HCT116 (cell line): ENCODE measurements around the gene RAB4A. TPM values are rescaled to one million over a fixed set of nuclear protein-coding genes. Genes with fewer than 3 reads are reported as not detected.

ENCODE experiments used
- ATAC-seq: fragments of 200-7000 bp; cut with Tn5 transposase; 2 replicates; pipeline ENCODE4 v1.9.1; 2020; ENCODE audit warnings: mild to moderate bottlenecking, moderate library complexity
- BruUV-seq: library from RNA; stranded (reverse); fragments of 400-500 nt; replicated peaks from 2 replicates; lab custom pipeline; 2021; lab: Mats Ljungman, UMichigan
- CTCF ChIA-PET: fragments of 300-600 bp; sonication (Branson Sonifier 250); formaldehyde crosslinking; loops from one replicate; lab custom pipeline; 2021; ENCODE audit warnings: antibody characterized with exemption; lab: Charles Lee
- POLR2A ChIA-PET: fragments of 300-600, 350-600 bp; sonication (Branson Sonifier 250); formaldehyde crosslinking; loops from one replicate; lab custom pipeline; 2021; ENCODE audit warnings: antibody characterized with exemption; lab: Charles Lee
- RAD21 ChIA-PET, 2 experiments: fragments of 300-600 bp; sonication (Branson Sonifier 250); formaldehyde crosslinking; loops; one replicate each; lab custom pipeline; 2023; ENCODE audit warnings: low total read pairs in 2 of 2; ENCODE audit not compliant: uncharacterized antibody in 2 of 2, unreplicated experiment in 2 of 2, low non-redundant PET in 1 of 2; lab: Charles Lee
- DNase-seq: peaks from one replicate; pipeline ENCODE4 v3.0.0-alpha.2; 2010; ENCODE audit warnings: low read depth, low spot score
- H2AFZ ChIP-seq: fragments of 200-600 bp; shearing (Covaris generic), sonication (generic); 2 replicates; pipeline ENCODE4 v1.6.1; 2017; ENCODE audit warnings: low read depth, mixed run types, mixed read lengths, antibody characterized with exemption, low read length; ENCODE audit not compliant: poor library complexity, severe bottlenecking
- H3K27ac ChIP-seq: 2 replicates; pipeline ENCODE4 v1.5.1; 2012; ENCODE audit warnings: low read depth, low read length
- H3K27me3 ChIP-seq: fragments of 200-600 bp; sonication (generic); 2 replicates; pipeline ENCODE4 v1.6.1; 2016; ENCODE audit warnings: mixed run types, low read length, mixed read lengths; ENCODE audit not compliant: insufficient read depth
- H3K36me3 ChIP-seq, 2 experiments: fragments of 200-500 bp in 1 of 2; fragments of 200-600 bp in 1 of 2; sonication (Bioruptor generic) in 1 of 2; sonication (generic) in 1 of 2; 2 replicates each; pipeline versions ENCODE4 v1.5.1 to v1.6.1; 2014 to 2016; ENCODE audit warnings: low read length in 2 of 2, inconsistent platforms in 1 of 2, mixed read lengths in 1 of 2, mixed run types in 1 of 2; ENCODE audit not compliant: insufficient read depth in 2 of 2, control insufficient read depth in 1 of 2
- H3K4me1 ChIP-seq, 2 experiments: fragments of 200-600 bp in 1 of 2; sonication (generic) in 1 of 2; 2 replicates each; pipeline versions ENCODE4 v1.5.1 to v1.6.1; 2012 to 2017; ENCODE audit warnings: low read length in 2 of 2, inconsistent platforms in 1 of 2, mild to moderate bottlenecking in 1 of 2, mixed read lengths in 1 of 2, mixed run types in 1 of 2, moderate library complexity in 1 of 2; ENCODE audit not compliant: insufficient read depth in 2 of 2, control insufficient read depth in 1 of 2
- H3K4me2 ChIP-seq: fragments of 200-600 bp; sonication (generic); 2 replicates; pipeline ENCODE4 v1.6.1; 2017; ENCODE audit warnings: mixed run types, low read length, mixed read lengths
- H3K4me3 ChIP-seq, 2 experiments: fragments of 200-600 bp in 1 of 2; sonication (generic) in 1 of 2; replicated peaks in 1 of 2; 2 replicates each; pipeline ENCODE4 v1.5.1; 2011 to 2016; ENCODE audit warnings: low read length in 2 of 2, control low read depth in 1 of 2, low read depth in 1 of 2, mild to moderate bottlenecking in 1 of 2, mixed read lengths in 1 of 2, mixed run types in 1 of 2
- H3K79me2 ChIP-seq: fragments of 200-600 bp; sonication (generic); 2 replicates; pipeline ENCODE4 v1.6.1; 2017; ENCODE audit warnings: mild to moderate bottlenecking, mixed run types, low read length, moderate library complexity, mixed read lengths; ENCODE audit not compliant: insufficient read depth
- H3K9ac ChIP-seq: fragments of 200-600 bp; sonication (generic); 2 replicates; pipeline ENCODE4 v1.6.1; 2016; ENCODE audit warnings: low read length, mixed read lengths
- H3K9me2 ChIP-seq: fragments of 200-600 bp; sonication (generic), shearing (Covaris generic); 2 replicates; pipeline ENCODE4 v1.6.1; 2017; ENCODE audit warnings: mixed run types, mild to moderate bottlenecking, moderate library complexity; ENCODE audit not compliant: insufficient read depth
- H3K9me3 ChIP-seq, 2 experiments: fragments of 200-500 bp in 1 of 2; fragments of 200-600 bp in 1 of 2; sonication (Bioruptor generic) in 1 of 2; sonication (generic) in 1 of 2; 2 replicates each; pipeline ENCODE4 v1.6.1; 2014 to 2017; ENCODE audit warnings: low read length in 2 of 2, mixed read lengths in 2 of 2, inconsistent platforms in 1 of 2, low read depth in 1 of 2, mild to moderate bottlenecking in 1 of 2, mixed run types in 1 of 2, moderate library complexity in 1 of 2; ENCODE audit not compliant: control insufficient read depth in 1 of 2, insufficient read depth in 1 of 2
- H4K20me1 ChIP-seq: fragments of 200-600 bp; sonication (generic), shearing (Covaris generic); 2 replicates; pipeline ENCODE4 v1.6.1; 2017; ENCODE audit warnings: mixed run types, mild to moderate bottlenecking, moderate library complexity; ENCODE audit not compliant: insufficient read depth
- CBX3 ChIP-seq: IDR thresholded peaks from 2 replicates; pipeline ENCODE4 v1.6.1; 2012; ENCODE audit warnings: low read depth
- CEBPB ChIP-seq: IDR thresholded peaks from 2 replicates; pipeline ENCODE4 v1.6.1; 2012; ENCODE audit warnings: low read depth
- EGR1 ChIP-seq: IDR thresholded peaks from 2 replicates; pipeline ENCODE4 v1.6.1; 2012; ENCODE audit warnings: low read depth
- ELF1 ChIP-seq: IDR thresholded peaks from 2 replicates; pipeline ENCODE4 v1.6.1; 2012; ENCODE audit warnings: low read depth, borderline replicate concordance
- EZH2 ChIP-seq: fragments of 200-600 bp; sonication (generic); IDR thresholded peaks from 2 replicates; pipeline ENCODE4 v1.6.1; 2017; ENCODE audit warnings: antibody characterized with exemption, mixed run types
- EZH2phosphoT487 ChIP-seq: fragments of 200-600 bp; IDR thresholded peaks from 2 replicates; pipeline ENCODE4 v1.6.1; 2018; ENCODE audit warnings: antibody characterized with exemption, borderline replicate concordance
- JUND ChIP-seq: IDR thresholded peaks from 2 replicates; pipeline ENCODE4 v1.6.1; 2012
- POLR2A ChIP-seq: IDR thresholded peaks from 2 replicates; pipeline ENCODE4 v1.7.0; 2011; ENCODE audit warnings: borderline replicate concordance; ENCODE audit not compliant: insufficient read depth, insufficient read length; ENCODE audit errors: extremely low read depth
- POLR2AphosphoS5 ChIP-seq: IDR thresholded peaks from 2 replicates; pipeline ENCODE4 v1.6.1; 2011; ENCODE audit warnings: mild to moderate bottlenecking, low read depth, low read length, moderate library complexity
- RAD21 ChIP-seq: IDR thresholded peaks from 2 replicates; pipeline ENCODE4 v1.6.1; 2012; ENCODE audit warnings: low read depth, mild to moderate bottlenecking
- SIN3A ChIP-seq: IDR thresholded peaks from 2 replicates; pipeline ENCODE4 v1.6.1; 2012; ENCODE audit warnings: low read depth
- SP1 ChIP-seq: IDR thresholded peaks from 2 replicates; pipeline ENCODE4 v1.6.1; 2012; ENCODE audit warnings: low read depth
- SRF ChIP-seq: IDR thresholded peaks from 2 replicates; pipeline ENCODE4 v1.6.1; 2012; ENCODE audit warnings: low read depth
- TCF7L2 ChIP-seq: IDR thresholded peaks from 2 replicates; pipeline ENCODE4 v1.7.0; 2011; ENCODE audit warnings: borderline replicate concordance, inconsistent platforms; ENCODE audit not compliant: insufficient read depth, insufficient read length; ENCODE audit errors: extremely low read depth
- ZFX ChIP-seq: fragments of 450-650 bp; IDR thresholded peaks from 2 replicates; pipeline ENCODE4 v1.6.1; 2017
- ZNF274 ChIP-seq: fragments of 200-500 bp; sonication (Bioruptor generic); IDR thresholded peaks from 2 replicates; pipeline ENCODE4 v1.6.1; 2014; ENCODE audit warnings: mild to moderate bottlenecking, low read depth, low read length, inconsistent platforms
- intact Hi-C: fragments of 100-400 bp; cut with micrococcal nuclease; formaldehyde crosslinking; loops from 2 replicates; pipeline ENCODE4 v1.10.0; 2022
- total RNA-seq: library from RNA; stranded (reverse); gene quantifications from one replicate; pipeline ENCODE4 v1.2.1, GENCODE V29; 2021; ENCODE audit not compliant: unreplicated experiment
- TF ChIP-seq, protein P1 (sequence below): IDR thresholded peaks from 2 replicates; pipeline ENCODE4 v1.6.1; 2012
- TF ChIP-seq, protein P2 (sequence below): IDR thresholded peaks from 2 replicates; pipeline ENCODE4 v1.6.1; 2012; ENCODE audit warnings: low read depth
- TF ChIP-seq, protein P3 (sequence below), 3 experiments: fragments of 200-600 bp in 1 of 3; sonication (generic) in 1 of 3; IDR thresholded peaks in 2 of 3; conservative IDR thresholded peaks in 1 of 3; 2 replicates each; pipeline ENCODE4 v1.5.1; 2012 to 2017; ENCODE audit warnings: low read depth in 2 of 3, low read length in 2 of 3, antibody characterized with exemption in 1 of 3, borderline replicate concordance in 1 of 3, control low read depth in 1 of 3, mild to moderate bottlenecking in 1 of 3, mixed read lengths in 1 of 3, mixed run types in 1 of 3, moderate library complexity in 1 of 3; ENCODE audit not compliant: insufficient read depth in 1 of 3

Gene RAB4A
- total RNA-seq, 1 experiment from 2014 or later = 101 TPM

DNA sequence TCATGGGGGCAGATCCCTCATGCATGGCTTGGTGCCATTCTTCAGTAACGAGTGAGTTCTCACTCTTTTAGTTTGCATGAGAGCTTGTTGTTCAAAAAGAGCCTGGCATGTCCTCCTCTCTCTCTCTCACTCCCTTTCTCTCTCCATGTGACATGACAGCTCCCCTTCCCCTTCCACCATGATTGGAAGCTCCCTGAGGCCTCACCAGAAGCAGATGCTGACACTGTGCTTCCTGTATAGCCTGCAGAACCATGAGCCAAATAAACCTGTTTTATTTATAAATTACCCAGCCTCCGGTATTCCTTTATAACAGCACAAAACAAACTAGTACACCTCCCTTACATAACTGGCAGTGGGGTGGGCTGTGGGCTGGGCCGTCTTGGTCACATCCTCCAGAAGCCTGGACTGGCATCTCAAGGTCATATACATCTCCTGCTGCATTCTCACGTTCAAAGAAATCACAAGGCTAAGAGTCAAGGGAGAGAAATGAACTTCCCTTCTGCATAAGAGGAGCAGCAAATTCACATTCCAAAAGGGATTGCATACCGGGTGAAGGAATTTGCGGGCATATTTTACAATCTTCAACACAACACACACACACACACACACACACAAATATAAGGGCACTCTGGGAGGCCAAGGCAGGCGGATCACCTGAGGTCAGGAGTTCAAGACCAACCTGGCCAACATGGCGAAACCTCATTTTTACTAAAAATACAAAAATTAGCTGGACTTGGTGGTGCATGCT is 74.2 kb downstream of the RAB4A start (continued):
- no peak for TF ChIP-seq RAD21
- no peak for TF ChIP-seq SP1
- TF ChIP-seq, protein P1, sequence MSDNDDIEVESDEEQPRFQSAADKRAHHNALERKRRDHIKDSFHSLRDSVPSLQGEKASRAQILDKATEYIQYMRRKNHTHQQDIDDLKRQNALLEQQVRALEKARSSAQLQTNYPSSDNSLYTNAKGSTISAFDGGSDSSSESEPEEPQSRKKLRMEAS = no peak

DNA sequence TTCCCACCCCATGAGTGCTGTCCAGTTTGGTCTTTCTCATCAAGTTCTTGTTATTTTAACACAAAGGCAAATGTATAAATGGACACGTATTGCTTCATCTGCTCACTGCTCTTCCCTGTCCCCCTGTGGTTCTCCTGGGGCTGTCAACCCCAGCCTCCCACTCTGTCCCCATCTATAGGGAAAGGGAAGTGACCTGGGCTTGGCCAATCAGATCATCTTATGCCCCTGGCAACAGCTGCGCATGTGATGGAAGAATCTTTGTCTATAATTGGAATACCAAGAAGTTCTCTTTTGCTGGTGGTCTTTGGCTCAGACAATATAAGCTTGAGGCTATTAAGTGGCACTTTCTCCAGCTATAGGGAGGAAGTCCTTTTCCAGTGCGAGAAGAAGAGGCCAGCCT is 76.6 kb downstream of the RAB4A start:
- Histone ChIP-seq H3K27me3 (no peaks in the 10 kb centered on the region), H3K9me3 (no peaks in the 10 kb centered on the region), H3K36me3 (no peaks in the 10 kb centered on the region), H2AFZ (no peak overlapping the region), H3K4me3 (no peak overlapping the region), H3K4me2 (no peak overlapping the region), H3K4me1 (peaks cover 0 to 16% of the 10 kb centered on the region in 2 experiments; a peak in 2 of 4 replicates), H3K9me2 (no peaks in the 10 kb centered on the region), H3K9ac (no peak overlapping the region), H3K79me2 (no peaks in the 10 kb centered on the region), H3K27ac (no peak overlapping the region), H4K20me1 (no peaks in the 10 kb centered on the region)
- ChIA-PET POLR2A (no interaction called here), CTCF (no interaction called here), RAD21 (no interaction called here)
- DNase-seq (no peak), ATAC-seq (no peak)
- no peak for TF ChIP-seq SIN3A
- no peak for TF ChIP-seq ELF1
- TF ChIP-seq, protein P2, sequence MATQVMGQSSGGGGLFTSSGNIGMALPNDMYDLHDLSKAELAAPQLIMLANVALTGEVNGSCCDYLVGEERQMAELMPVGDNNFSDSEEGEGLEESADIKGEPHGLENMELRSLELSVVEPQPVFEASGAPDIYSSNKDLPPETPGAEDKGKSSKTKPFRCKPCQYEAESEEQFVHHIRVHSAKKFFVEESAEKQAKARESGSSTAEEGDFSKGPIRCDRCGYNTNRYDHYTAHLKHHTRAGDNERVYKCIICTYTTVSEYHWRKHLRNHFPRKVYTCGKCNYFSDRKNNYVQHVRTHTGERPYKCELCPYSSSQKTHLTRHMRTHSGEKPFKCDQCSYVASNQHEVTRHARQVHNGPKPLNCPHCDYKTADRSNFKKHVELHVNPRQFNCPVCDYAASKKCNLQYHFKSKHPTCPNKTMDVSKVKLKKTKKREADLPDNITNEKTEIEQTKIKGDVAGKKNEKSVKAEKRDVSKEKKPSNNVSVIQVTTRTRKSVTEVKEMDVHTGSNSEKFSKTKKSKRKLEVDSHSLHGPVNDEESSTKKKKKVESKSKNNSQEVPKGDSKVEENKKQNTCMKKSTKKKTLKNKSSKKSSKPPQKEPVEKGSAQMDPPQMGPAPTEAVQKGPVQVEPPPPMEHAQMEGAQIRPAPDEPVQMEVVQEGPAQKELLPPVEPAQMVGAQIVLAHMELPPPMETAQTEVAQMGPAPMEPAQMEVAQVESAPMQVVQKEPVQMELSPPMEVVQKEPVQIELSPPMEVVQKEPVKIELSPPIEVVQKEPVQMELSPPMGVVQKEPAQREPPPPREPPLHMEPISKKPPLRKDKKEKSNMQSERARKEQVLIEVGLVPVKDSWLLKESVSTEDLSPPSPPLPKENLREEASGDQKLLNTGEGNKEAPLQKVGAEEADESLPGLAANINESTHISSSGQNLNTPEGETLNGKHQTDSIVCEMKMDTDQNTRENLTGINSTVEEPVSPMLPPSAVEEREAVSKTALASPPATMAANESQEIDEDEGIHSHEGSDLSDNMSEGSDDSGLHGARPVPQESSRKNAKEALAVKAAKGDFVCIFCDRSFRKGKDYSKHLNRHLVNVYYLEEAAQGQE = no peak
- TF ChIP-seq EZH2phosphoT487 = no peak
- TF ChIP-seq EZH2 = no peak
- TF ChIP-seq, protein P1 = no peak
- no peak for TF ChIP-seq TCF7L2
- no peak for TF ChIP-seq RAD21
- no peak for TF ChIP-seq POLR2A
- no peak for TF ChIP-seq SP1
- TF ChIP-seq ZFX = no peak
- no peak for TF ChIP-seq CBX3
- TF ChIP-seq JUND = no peak
- TF ChIP-seq, protein P3, sequence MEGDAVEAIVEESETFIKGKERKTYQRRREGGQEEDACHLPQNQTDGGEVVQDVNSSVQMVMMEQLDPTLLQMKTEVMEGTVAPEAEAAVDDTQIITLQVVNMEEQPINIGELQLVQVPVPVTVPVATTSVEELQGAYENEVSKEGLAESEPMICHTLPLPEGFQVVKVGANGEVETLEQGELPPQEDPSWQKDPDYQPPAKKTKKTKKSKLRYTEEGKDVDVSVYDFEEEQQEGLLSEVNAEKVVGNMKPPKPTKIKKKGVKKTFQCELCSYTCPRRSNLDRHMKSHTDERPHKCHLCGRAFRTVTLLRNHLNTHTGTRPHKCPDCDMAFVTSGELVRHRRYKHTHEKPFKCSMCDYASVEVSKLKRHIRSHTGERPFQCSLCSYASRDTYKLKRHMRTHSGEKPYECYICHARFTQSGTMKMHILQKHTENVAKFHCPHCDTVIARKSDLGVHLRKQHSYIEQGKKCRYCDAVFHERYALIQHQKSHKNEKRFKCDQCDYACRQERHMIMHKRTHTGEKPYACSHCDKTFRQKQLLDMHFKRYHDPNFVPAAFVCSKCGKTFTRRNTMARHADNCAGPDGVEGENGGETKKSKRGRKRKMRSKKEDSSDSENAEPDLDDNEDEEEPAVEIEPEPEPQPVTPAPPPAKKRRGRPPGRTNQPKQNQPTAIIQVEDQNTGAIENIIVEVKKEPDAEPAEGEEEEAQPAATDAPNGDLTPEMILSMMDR (IDR thresholded peaks at IDR 0.05 in 2 of 3, conservative IDR thresholded peaks at IDR 0.05 in 1 of 3; ENCODE audit: borderline replicate concordance in 1 of 3, insufficient read depth in 1 of 3, low read depth in 2 of 3, low read length in 2 of 3) = no peak
- no peak for TF ChIP-seq ZNF274
- TF ChIP-seq EGR1 = no peak
- no peak for TF ChIP-seq SRF
- no peak for TF ChIP-seq CEBPB
- TF ChIP-seq POLR2AphosphoS5 = no peak
- BruUV-seq = no TSS peak
- intact Hi-C loops = no loop called here
